Measurements from ENCODE around the gene RHOT1.
"Not testable (repeated sequence)": the region's sequence is repeated elsewhere in the genome, so short reads cannot be mapped to it uniquely, and the experiment has no call there.

RHOT1 gene

DNA sequence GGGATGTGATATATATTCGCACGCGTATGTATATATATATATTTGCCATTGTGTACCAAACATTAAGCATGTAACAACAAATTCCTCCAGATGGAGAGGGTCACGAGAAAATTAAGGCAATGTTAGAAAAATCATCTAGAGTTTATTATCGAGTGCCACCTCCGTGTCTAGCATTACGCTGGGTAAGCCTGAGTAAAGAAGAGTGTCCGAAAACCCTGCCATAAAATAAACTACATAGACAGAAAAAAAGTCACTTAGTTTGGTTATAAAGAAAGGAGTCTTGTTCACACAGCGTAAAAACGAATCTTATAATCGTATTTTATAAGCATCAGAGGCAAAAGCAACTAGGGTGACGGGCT, 644 bp upstream of the RHOT1 start:
- Histone ChIP-seq H3K4me1 (ENCODE audit: control extremely low read depth in 1 of 4, control insufficient read depth in 4 of 4, insufficient read depth in 4 of 4, low read length in 3 of 4) (peaks cover 17 to 42% (median 30%) of the 10 kb centered on the region in 4 experiments), H3K4me3 (ENCODE audit: control insufficient read depth in 1 of 7, extremely low read depth in 1 of 7, insufficient read depth in 4 of 7, low read depth in 2 of 7, low read length in 6 of 7) (peak overlapping the region; percentile 34 to 90 (median 76)), H3K27ac (ENCODE audit: insufficient read depth in 1 of 2, low read depth in 1 of 2, low read length in 2 of 2, poor library complexity in 1 of 2, severe bottlenecking in 2 of 2) (peak overlapping the region; percentile 81 to 88), H3K36me3 (ENCODE audit: control insufficient read depth in 4 of 4, insufficient read depth in 4 of 4, low read length in 3 of 4) (peaks cover 0 to 3% (median 0%) of the 10 kb centered on the region in 4 experiments), H3K9me3 (ENCODE audit: control extremely low read depth in 1 of 5, control insufficient read depth in 4 of 5, insufficient read depth in 2 of 5, low read depth in 1 of 5, low read length in 4 of 5) (no peaks in the 10 kb centered on the region), H3K27me3 (replicated peaks in 2 of 5; ENCODE audit: control insufficient read depth in 4 of 5, insufficient read depth in 5 of 5, low read length in 4 of 5) (no peaks in the 10 kb centered on the region)
- POLR2A ChIA-PET, result interaction anchor here (0.5 to 1.0 kb wide), 3 partner anchors 131 to 135 kb away, joined by 3 to 4 read pairs (median 3); partner anchors contain the start of gene LRRC37B
- no peak for DNase-seq
- CTCF ChIA-PET, result interaction anchor here (0.8 to 2.0 kb wide), 6 partner anchors 9 to 134 kb away, joined by 3 to 6 read pairs (median 4); no protein-coding TSS in a partner anchor
- WGBS (ENCODE audit: insufficient coverage), result 11% methylated on average over 4 of the region's 12 CpGs

- peak in 2 of 3 donors; percentile 62 to 70 for DNase-seq
- POLR2A ChIA-PET, result interaction anchor here (0.5 kb wide), 1 partner anchor 13 kb away, joined by 3 read pairs; no protein-coding TSS in a partner anchor
- H3K4me3 ChIP-seq (ENCODE audit: control insufficient read depth in 1 of 7, extremely low read depth in 1 of 7, insufficient read depth in 4 of 7, low read depth in 2 of 7, low read length in 6 of 7), result peak overlapping the region; percentile 81 to 99 (median 87)
- 6% methylated on average over 17 of the region's 23 CpGs for WGBS (ENCODE audit: insufficient coverage)
- H3K27me3 ChIP-seq (replicated peaks in 2 of 5; ENCODE audit: control insufficient read depth in 4 of 5, insufficient read depth in 5 of 5, low read length in 4 of 5), result no peaks in the 10 kb centered on the region
- H3K27ac ChIP-seq (ENCODE audit: insufficient read depth in 1 of 2, low read depth in 1 of 2, low read length in 2 of 2, poor library complexity in 1 of 2, severe bottlenecking in 2 of 2), result peak overlapping the region; percentile 74 to 92
- H3K9me3 ChIP-seq (ENCODE audit: control extremely low read depth in 1 of 5, control insufficient read depth in 4 of 5, insufficient read depth in 2 of 5, low read depth in 1 of 5, low read length in 4 of 5), result no peaks in the 10 kb centered on the region
- peaks cover 0 to 3% (median 0%) of the 10 kb centered on the region in 4 experiments for H3K36me3 ChIP-seq (ENCODE audit: control insufficient read depth in 4 of 4, insufficient read depth in 4 of 4, low read length in 3 of 4)
- peaks cover 17 to 35% (median 26%) of the 10 kb centered on the region in 4 experiments for H3K4me1 ChIP-seq (ENCODE audit: control extremely low read depth in 1 of 4, control insufficient read depth in 4 of 4, insufficient read depth in 4 of 4, low read length in 3 of 4)
- CTCF ChIA-PET, result interaction anchor here (1.3 kb wide), 1 partner anchor 9 kb away, joined by 5 read pairs; no protein-coding TSS in a partner anchor
Measured at GRCh38 chr17:32142857-32143526, 690 bp downstream of the RHOT1 start.

DNA sequence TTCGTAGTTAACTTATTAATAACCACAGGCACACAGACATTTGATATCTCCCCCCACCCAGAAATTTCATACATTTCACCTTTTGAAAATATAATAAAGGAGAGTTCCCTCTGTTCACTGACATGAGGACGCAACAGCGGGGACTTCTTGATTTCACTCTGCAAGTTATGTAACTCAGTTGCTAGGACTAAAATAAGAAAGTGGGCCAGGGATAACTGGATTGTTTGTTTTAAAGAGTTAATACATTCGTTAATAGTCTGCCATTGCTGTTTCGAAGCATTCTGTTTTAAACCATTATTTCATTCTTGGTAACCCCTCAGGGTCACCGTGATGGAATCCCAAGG, 1.2 kb downstream of the RHOT1 start:
- Histone ChIP-seq H3K4me1 (ENCODE audit: control extremely low read depth in 1 of 4, control insufficient read depth in 4 of 4, insufficient read depth in 4 of 4, low read length in 3 of 4) (peaks cover 17 to 35% (median 26%) of the 10 kb centered on the region in 4 experiments), H3K27me3 (replicated peaks in 2 of 5; ENCODE audit: control insufficient read depth in 4 of 5, insufficient read depth in 5 of 5, low read length in 4 of 5) (no peaks in the 10 kb centered on the region), H3K36me3 (ENCODE audit: control insufficient read depth in 4 of 4, insufficient read depth in 4 of 4, low read length in 3 of 4) (peaks cover 0 to 3% (median 0%) of the 10 kb centered on the region in 4 experiments), H3K9me3 (ENCODE audit: control extremely low read depth in 1 of 5, control insufficient read depth in 4 of 5, insufficient read depth in 2 of 5, low read depth in 1 of 5, low read length in 4 of 5) (no peaks in the 10 kb centered on the region), H3K27ac (ENCODE audit: insufficient read depth in 1 of 2, low read depth in 1 of 2, low read length in 2 of 2, poor library complexity in 1 of 2, severe bottlenecking in 2 of 2) (peak overlapping the region; percentile 74 to 92), H3K4me3 (ENCODE audit: control insufficient read depth in 1 of 7, extremely low read depth in 1 of 7, insufficient read depth in 4 of 7, low read depth in 2 of 7, low read length in 6 of 7) (peak overlapping the region in 6 of 7 experiments; percentile 81 to 99 (median 88))
- ChIA-PET POLR2A (no interaction called here), CTCF (no interaction called here)
- 29% methylated on average over 2 of the region's 6 CpGs for WGBS (ENCODE audit: insufficient coverage)
- peak in 1 of 3 donors; percentile 9 for DNase-seq

- H3K4me1 ChIP-seq (ENCODE audit: control extremely low read depth in 1 of 4, control insufficient read depth in 4 of 4, insufficient read depth in 4 of 4, low read length in 3 of 4), result peaks cover 17 to 35% (median 26%) of the 10 kb centered on the region in 4 experiments
- WGBS (ENCODE audit: insufficient coverage), result no CpG with 5 or more reads among the region's 2 CpGs
- H3K36me3 ChIP-seq (ENCODE audit: control insufficient read depth in 4 of 4, insufficient read depth in 4 of 4, low read length in 3 of 4); CTCF ChIA-PET; DNase-seq; H3K4me3 ChIP-seq (ENCODE audit: control insufficient read depth in 1 of 7, extremely low read depth in 1 of 7, insufficient read depth in 4 of 7, low read depth in 2 of 7, low read length in 6 of 7); H3K27ac ChIP-seq (ENCODE audit: insufficient read depth in 1 of 2, low read depth in 1 of 2, low read length in 2 of 2, poor library complexity in 1 of 2, severe bottlenecking in 2 of 2); H3K9me3 ChIP-seq (ENCODE audit: control extremely low read depth in 1 of 5, control insufficient read depth in 4 of 5, insufficient read depth in 2 of 5, low read depth in 1 of 5, low read length in 4 of 5); H3K27me3 ChIP-seq (replicated peaks in 2 of 5; ENCODE audit: control insufficient read depth in 4 of 5, insufficient read depth in 5 of 5, low read length in 4 of 5); POLR2A ChIA-PET: not testable (repeated sequence)
Measured at GRCh38 chr17:32144442-32144841, 2.1 kb downstream of the RHOT1 start.

DNA sequence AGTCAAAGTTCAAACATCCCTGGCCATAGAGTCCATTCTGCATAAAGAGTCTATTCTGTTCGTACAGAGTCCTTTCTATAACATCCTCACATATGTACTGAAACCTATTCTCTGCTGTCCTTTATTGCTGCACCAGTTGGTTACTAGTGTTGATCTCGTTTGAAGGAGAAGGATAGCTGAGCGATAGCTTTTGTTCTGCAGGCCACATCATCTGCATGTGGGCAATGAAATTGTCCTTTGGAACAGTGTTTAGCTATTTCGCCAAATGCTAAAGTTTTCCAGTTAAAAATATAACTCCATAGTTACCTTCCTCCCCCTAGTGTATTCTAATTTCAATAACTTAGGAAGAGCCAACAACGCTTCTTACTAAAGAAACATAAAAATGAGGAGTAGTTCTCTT, 6.0 kb downstream of the RHOT1 start:
- H3K36me3 ChIP-seq (ENCODE audit: control insufficient read depth in 4 of 4, insufficient read depth in 4 of 4, low read length in 3 of 4), result peaks cover 0 to 16% (median 3%) of the 10 kb centered on the region in 4 experiments
- no CpG with 5 or more reads among the region's 5 CpGs for WGBS (ENCODE audit: insufficient coverage)
- no peak overlapping the region for H3K27ac ChIP-seq (ENCODE audit: insufficient read depth in 1 of 2, low read depth in 1 of 2, low read length in 2 of 2, poor library complexity in 1 of 2, severe bottlenecking in 2 of 2)
- no peaks in the 10 kb centered on the region for H3K27me3 ChIP-seq (replicated peaks in 2 of 5; ENCODE audit: control insufficient read depth in 4 of 5, insufficient read depth in 5 of 5, low read length in 4 of 5)
- DNase-seq, result no peak
- POLR2A ChIA-PET, result no interaction called here
- CTCF ChIA-PET, result no interaction called here
- H3K9me3 ChIP-seq (ENCODE audit: control extremely low read depth in 1 of 5, control insufficient read depth in 4 of 5, insufficient read depth in 2 of 5, low read depth in 1 of 5, low read length in 4 of 5), result no peaks in the 10 kb centered on the region
- no peak overlapping the region for H3K4me3 ChIP-seq (ENCODE audit: control insufficient read depth in 1 of 7, extremely low read depth in 1 of 7, insufficient read depth in 4 of 7, low read depth in 2 of 7, low read length in 6 of 7)
- peaks cover 4 to 29% (median 9%) of the 10 kb centered on the region in 4 experiments for H3K4me1 ChIP-seq (ENCODE audit: control extremely low read depth in 1 of 4, control insufficient read depth in 4 of 4, insufficient read depth in 4 of 4, low read length in 3 of 4)

DNA sequence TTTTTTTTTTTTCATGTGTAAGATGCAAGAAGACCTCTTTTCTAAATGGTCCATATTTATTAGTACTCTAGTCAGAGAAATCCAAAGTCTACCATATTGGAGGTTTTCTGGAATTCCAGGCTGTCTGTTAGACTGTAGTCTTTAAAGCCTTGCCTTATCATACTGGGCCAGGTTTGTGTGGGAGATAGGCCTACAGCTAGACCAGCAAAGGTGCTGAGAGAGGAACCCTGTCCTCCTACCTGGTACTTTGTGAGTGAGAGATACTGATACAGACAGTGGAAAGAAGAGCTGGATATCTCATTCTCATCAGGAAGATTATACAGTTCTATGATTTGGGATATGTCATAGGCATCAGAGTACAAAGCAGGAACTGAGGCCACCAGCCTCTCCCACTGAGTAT, 8.1 kb downstream of the RHOT1 start:
- ChIA-PET POLR2A (interaction anchor here (0.7 to 1.4 kb wide), 2 partner anchors 10 to 1094 kb away, joined by 4 to 10 read pairs; no protein-coding TSS in a partner anchor), CTCF (interaction anchor here (1.8 kb wide), 1 partner anchor 9 kb away, joined by 4 read pairs; no protein-coding TSS in a partner anchor)

DNA sequence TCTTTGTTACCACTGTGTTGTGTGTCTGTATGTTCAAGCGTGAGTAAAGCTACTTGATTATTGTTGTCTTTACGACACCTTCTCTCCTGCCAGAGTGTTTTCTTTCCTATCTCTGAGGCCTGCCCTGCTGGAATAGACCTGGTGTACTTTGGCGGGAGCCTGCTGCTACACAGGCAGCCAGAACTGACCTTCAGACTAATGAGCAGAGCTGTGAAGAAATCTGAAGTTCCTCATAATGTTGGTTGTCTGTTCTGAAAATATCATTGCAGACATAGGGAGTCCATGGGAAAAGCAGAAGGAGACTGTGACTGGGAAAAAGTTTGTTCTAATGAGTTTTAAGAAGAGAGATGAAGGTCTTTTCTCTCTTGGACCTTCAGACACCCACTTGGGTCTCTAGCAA, 9.8 kb downstream of the RHOT1 start:
- CTCF ChIA-PET, result interaction anchor here (1.2 to 2.0 kb wide), 2 partner anchors 10 to 19 kb away, joined by 3 to 5 read pairs; partner anchors contain the start of gene RHOT1
- POLR2A ChIA-PET, result no interaction called here
- 100% methylated on average over 1 of the region's 3 CpGs for WGBS (ENCODE audit: insufficient coverage)

More for the DNA sequence above, 8.1 kb downstream of the RHOT1 start:
- no peaks in the 10 kb centered on the region for H3K9me3 ChIP-seq (ENCODE audit: control extremely low read depth in 1 of 5, control insufficient read depth in 4 of 5, insufficient read depth in 2 of 5, low read depth in 1 of 5, low read length in 4 of 5)
- no peak overlapping the region for H3K4me3 ChIP-seq (ENCODE audit: control insufficient read depth in 1 of 7, extremely low read depth in 1 of 7, insufficient read depth in 4 of 7, low read depth in 2 of 7, low read length in 6 of 7)
- H3K36me3 ChIP-seq (ENCODE audit: control insufficient read depth in 4 of 4, insufficient read depth in 4 of 4, low read length in 3 of 4), result peaks cover 2 to 21% (median 11%) of the 10 kb centered on the region in 4 experiments
- H3K27me3 ChIP-seq (replicated peaks in 2 of 5; ENCODE audit: control insufficient read depth in 4 of 5, insufficient read depth in 5 of 5, low read length in 4 of 5), result no peaks in the 10 kb centered on the region
- H3K4me1 ChIP-seq (ENCODE audit: control extremely low read depth in 1 of 4, control insufficient read depth in 4 of 4, insufficient read depth in 4 of 4, low read length in 3 of 4), result peaks cover 0 to 22% (median 2%) of the 10 kb centered on the region in 4 experiments
- H3K27ac ChIP-seq (ENCODE audit: insufficient read depth in 1 of 2, low read depth in 1 of 2, low read length in 2 of 2, poor library complexity in 1 of 2, severe bottlenecking in 2 of 2), result no peak overlapping the region
- DNase-seq, result no peak

More for the DNA sequence above, 9.8 kb downstream of the RHOT1 start:
- H3K27me3 ChIP-seq (replicated peaks in 2 of 5; ENCODE audit: control insufficient read depth in 4 of 5, insufficient read depth in 5 of 5, low read length in 4 of 5), result no peaks in the 10 kb centered on the region
- no peaks in the 10 kb centered on the region for H3K9me3 ChIP-seq (ENCODE audit: control extremely low read depth in 1 of 5, control insufficient read depth in 4 of 5, insufficient read depth in 2 of 5, low read depth in 1 of 5, low read length in 4 of 5)
- DNase-seq, result no peak
- peaks cover 2 to 33% (median 16%) of the 10 kb centered on the region in 4 experiments for H3K36me3 ChIP-seq (ENCODE audit: control insufficient read depth in 4 of 4, insufficient read depth in 4 of 4, low read length in 3 of 4)
- peak overlapping the region in 1 of 2 experiments; percentile 6 for H3K27ac ChIP-seq (ENCODE audit: insufficient read depth in 1 of 2, low read depth in 1 of 2, low read length in 2 of 2, poor library complexity in 1 of 2, severe bottlenecking in 2 of 2)
- H3K4me3 ChIP-seq (ENCODE audit: control insufficient read depth in 1 of 7, extremely low read depth in 1 of 7, insufficient read depth in 4 of 7, low read depth in 2 of 7, low read length in 6 of 7), result no peak overlapping the region
- H3K4me1 ChIP-seq (ENCODE audit: control extremely low read depth in 1 of 4, control insufficient read depth in 4 of 4, insufficient read depth in 4 of 4, low read length in 3 of 4), result peaks cover 0 to 19% (median 2%) of the 10 kb centered on the region in 4 experiments
